SK-N-SH (cell line): ENCODE data around the gene ADGRF5. TPM values are rescaled to one million over a fixed set of nuclear protein-coding genes. Genes with fewer than 3 reads are reported as not detected.

Source experiments
- CTCF ChIA-PET: fragments of 300-600, 350-600 bp; formaldehyde crosslinking; extraction: SDS; loops from one replicate; lab custom pipeline; 2021; lab: Yijun Ruan, JAX
- POLR2A ChIA-PET: fragments of 350-600 bp; sonication (Branson Sonifier 250); formaldehyde crosslinking; extraction: SDS; loops from one replicate; lab custom pipeline; 2020; ENCODE audit warnings: antibody characterized with exemption, inconsistent platforms; lab: Yijun Ruan, JAX
- DNase-seq: peaks from one replicate; pipeline ENCODE4 v3.0.0; 2012
- H2AFZ ChIP-seq: fragments of 200-600 bp; sonication (generic); 2 replicates; pipeline ENCODE4 v1.8.1; 2016; ENCODE audit warnings: antibody characterized with exemption, mild to moderate bottlenecking, low read depth
- H3F3A ChIP-seq: fragments of 200-600 bp; sonication (generic); replicated peaks from 2 replicates; pipeline ENCODE3; 2016; ENCODE audit warnings: antibody characterized with exemption, mild to moderate bottlenecking; ENCODE audit not compliant: insufficient read depth
- H3K27ac ChIP-seq, 2 experiments: fragments of 200-500 bp in 1 of 2; fragments of 200-600 bp in 1 of 2; sonication (Bioruptor generic) in 1 of 2; sonication (generic), shearing (Covaris generic) in 1 of 2; 2 replicates each; pipeline versions ENCODE4 v1.5.1 to v1.6.1; 2014 to 2016; ENCODE audit warnings: low read depth in 2 of 2, inconsistent platforms in 1 of 2, low read length in 1 of 2, mild to moderate bottlenecking in 1 of 2, mixed read lengths in 1 of 2
- H3K27me3 ChIP-seq: fragments of 200-600 bp; sonication (generic), shearing (Covaris generic); 2 replicates; pipeline ENCODE4 v1.6.1; 2016; ENCODE audit warnings: mixed run types; ENCODE audit not compliant: insufficient read depth
- H3K36me3 ChIP-seq, 2 experiments: fragments of 200-500 bp in 1 of 2; fragments of 200-600 bp in 1 of 2; sonication (Bioruptor generic) in 1 of 2; sonication (generic) in 1 of 2; replicated peaks in 1 of 2; 2 replicates each; pipeline versions ENCODE3 to v1.5.1; 2014 to 2016; ENCODE audit warnings: low read length in 1 of 2, mild to moderate bottlenecking in 1 of 2; ENCODE audit not compliant: insufficient read depth in 2 of 2, control insufficient read depth in 1 of 2
- H3K4me1 ChIP-seq, 2 experiments: fragments of 200-500 bp in 1 of 2; fragments of 200-600 bp in 1 of 2; sonication (Bioruptor generic) in 1 of 2; sonication (generic), shearing (Covaris generic) in 1 of 2; 2 replicates each; pipeline versions ENCODE4 v1.5.1 to v1.6.1; 2014 to 2016; ENCODE audit warnings: low read depth in 1 of 2, low read length in 1 of 2, mixed run types in 1 of 2; ENCODE audit not compliant: insufficient read depth in 2 of 2, control insufficient read depth in 1 of 2
- H3K4me2 ChIP-seq: fragments of 200-600 bp; sonication (generic), shearing (Covaris generic); 2 replicates; pipeline ENCODE4 v1.6.1; 2017; ENCODE audit warnings: mixed run types
- H3K4me3 ChIP-seq, 2 experiments: fragments of 200-500 bp in 1 of 2; fragments of 200-600 bp in 1 of 2; sonication (Bioruptor generic) in 1 of 2; sonication (generic), shearing (Covaris generic) in 1 of 2; 2 replicates each; pipeline versions ENCODE4 v1.5.1 to v1.8.1; 2014 to 2016; ENCODE audit warnings: low read depth in 2 of 2, inconsistent platforms in 1 of 2, low read length in 1 of 2, mild to moderate bottlenecking in 1 of 2, mixed read lengths in 1 of 2, moderate library complexity in 1 of 2
- H3K79me2 ChIP-seq: fragments of 200-600 bp; sonication (generic); 2 replicates; pipeline ENCODE4 v1.8.1; 2017; ENCODE audit warnings: mild to moderate bottlenecking; ENCODE audit not compliant: insufficient read depth
- H3K9ac ChIP-seq: fragments of 200-600 bp; sonication (generic); 2 replicates; pipeline ENCODE4 v1.6.1; 2017; ENCODE audit warnings: mixed run types
- H3K9me2 ChIP-seq: fragments of 200-600 bp; sonication (generic); 2 replicates; pipeline ENCODE4 v1.6.1; 2017; ENCODE audit warnings: mixed run types
- H3K9me3 ChIP-seq: fragments of 200-600 bp; sonication (generic); 2 replicates; pipeline ENCODE4 v1.6.1; 2017; ENCODE audit warnings: mixed run types, mild to moderate bottlenecking, moderate library complexity
- H4K20me1 ChIP-seq: fragments of 200-600 bp; sonication (generic); 2 replicates; pipeline ENCODE4 v1.6.1; 2017; ENCODE audit warnings: mild to moderate bottlenecking, mixed run types; ENCODE audit not compliant: insufficient read depth
- EP300 ChIP-seq, 2 experiments: IDR thresholded peaks; 2 replicates each; pipeline versions ENCODE4 v1.4.0 to v1.6.1; 2012; ENCODE audit warnings: borderline replicate concordance in 1 of 2, low read depth in 1 of 2, low read length in 1 of 2
- EZH2phosphoT487 ChIP-seq: fragments of 200-600 bp; sonication (generic); IDR thresholded peaks from 2 replicates; pipeline ENCODE4 v1.6.1; 2017; ENCODE audit warnings: low read depth, mixed run types, mild to moderate bottlenecking, antibody characterized with exemption, moderate library complexity, borderline replicate concordance
- FOSL2 ChIP-seq: IDR thresholded peaks from 2 replicates; pipeline ENCODE4 v1.4.0; 2012; ENCODE audit warnings: low read depth, mild to moderate bottlenecking, moderate library complexity, borderline replicate concordance
- GABPA ChIP-seq: IDR thresholded peaks from 2 replicates; pipeline ENCODE4 v1.4.0; 2012; ENCODE audit warnings: low read depth, mild to moderate bottlenecking
- IRF3 ChIP-seq: fragments of 150-350 bp; IDR thresholded peaks from 2 replicates; pipeline ENCODE4 v1.6.1; 2016; ENCODE audit warnings: mild to moderate bottlenecking, low read depth, low read length
- NFIC ChIP-seq: IDR thresholded peaks from 2 replicates; pipeline ENCODE4 v1.4.0; 2012; ENCODE audit warnings: borderline replicate concordance
- NRF1 ChIP-seq: IDR thresholded peaks from 2 replicates; pipeline ENCODE4 v1.6.1; 2012; ENCODE audit warnings: low read depth, mild to moderate bottlenecking, low read length
- POLR2AphosphoS5 ChIP-seq: IDR thresholded peaks from 2 replicates; pipeline ENCODE4 v1.6.1; 2012; ENCODE audit warnings: low read depth, low read length
- RAD21 ChIP-seq: IDR thresholded peaks from 2 replicates; pipeline ENCODE4 v1.6.1; 2012; ENCODE audit warnings: mild to moderate bottlenecking, low read length
- RCOR1 ChIP-seq: fragments of 150-350 bp; IDR thresholded peaks from 2 replicates; pipeline ENCODE4 v1.6.1; 2017; ENCODE audit warnings: antibody characterized with exemption, low read length
- RFX5 ChIP-seq: IDR thresholded peaks from 2 replicates; pipeline ENCODE4 v1.6.1; 2012; ENCODE audit warnings: mild to moderate bottlenecking, improper control_type of control experiment, low read length
- RXRA ChIP-seq: IDR thresholded peaks from 2 replicates; pipeline ENCODE4 v1.4.0; 2012; ENCODE audit warnings: low read depth, mild to moderate bottlenecking, borderline replicate concordance
- SMC3 ChIP-seq: IDR thresholded peaks from 2 replicates; pipeline ENCODE4 v1.6.1; 2012; ENCODE audit warnings: low read depth, low read length, improper control_type of control experiment
- TAF1 ChIP-seq: IDR thresholded peaks from 2 replicates; pipeline ENCODE4 v1.6.1; 2012; ENCODE audit warnings: low read depth, mild to moderate bottlenecking, low read length, moderate library complexity, borderline replicate concordance
- USF2 ChIP-seq: fragments of 150-350 bp; IDR thresholded peaks from 2 replicates; pipeline ENCODE4 v1.6.1; 2017; ENCODE audit warnings: antibody characterized with exemption, low read length, low read depth, borderline replicate concordance
- YY1 ChIP-seq: IDR thresholded peaks from 2 replicates; pipeline ENCODE4 v1.4.0; 2012; ENCODE audit warnings: low read depth, mild to moderate bottlenecking
- WGBS: methylation state at CpG from one replicate; pipeline ENCODE4 v1.1.6; 2017; ENCODE audit warnings: low lambda C conversion rate; 5-methylcytosine and 5-hydroxymethylcytosine counted together
- polyA plus RNA-seq, 3 experiments: library from polyadenylated mRNA; depleted of rRNA; stranded (reverse); fragments of >200 nt; gene quantifications; 2 replicates each; pipeline ENCODE4 v1.2.3, GENCODE V29; 2012
- TF ChIP-seq, protein P1 (sequence below): IDR thresholded peaks from 2 replicates; pipeline ENCODE4; 2012
- TF ChIP-seq, protein P2 (sequence below): IDR thresholded peaks from 2 replicates; pipeline ENCODE4 v1.4.0; 2012; ENCODE audit warnings: low read depth, borderline replicate concordance

The ADGRF5 gene
- polyA plus RNA-seq, 1 of the 3 experiments (the other 2 are of a cell fraction): 0.02 TPM

GRCh38 chr6:46963626-46964025, 41.9 kb upstream of the ADGRF5 start:
- Histone ChIP-seq H3K36me3 (no peaks in the 10 kb centered on the region), H3K27ac (no peak overlapping the region), H3K4me2 (no peak overlapping the region), H3K4me1 (no peaks in the 10 kb centered on the region), H3K9ac (no peak overlapping the region), H3K4me3 (no peak overlapping the region), H2AFZ (no peak overlapping the region), H3K27me3 (peaks cover 5% of the 10 kb centered on the region; the same call in 1 of the 2 replicates), H3K79me2 (no peaks in the 10 kb centered on the region), H4K20me1 (no peaks in the 10 kb centered on the region), H3K9me2 (no peaks in the 10 kb centered on the region), H3F3A (no peaks in the 10 kb centered on the region), H3K9me3 (no peaks in the 10 kb centered on the region)
- TF ChIP-seq NFIC: no peak
- TF ChIP-seq EP300 (IDR thresholded peaks at IDR 0.05; ENCODE audit: borderline replicate concordance in 1 of 2, low read depth in 1 of 2, low read length in 1 of 2): no peak
- TF ChIP-seq, protein P1, sequence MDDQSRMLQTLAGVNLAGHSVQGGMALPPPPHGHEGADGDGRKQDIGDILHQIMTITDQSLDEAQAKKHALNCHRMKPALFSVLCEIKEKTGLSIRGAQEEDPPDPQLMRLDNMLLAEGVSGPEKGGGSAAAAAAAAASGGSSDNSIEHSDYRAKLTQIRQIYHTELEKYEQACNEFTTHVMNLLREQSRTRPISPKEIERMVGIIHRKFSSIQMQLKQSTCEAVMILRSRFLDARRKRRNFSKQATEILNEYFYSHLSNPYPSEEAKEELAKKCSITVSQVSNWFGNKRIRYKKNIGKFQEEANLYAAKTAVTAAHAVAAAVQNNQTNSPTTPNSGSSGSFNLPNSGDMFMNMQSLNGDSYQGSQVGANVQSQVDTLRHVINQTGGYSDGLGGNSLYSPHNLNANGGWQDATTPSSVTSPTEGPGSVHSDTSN: no peak
- TF ChIP-seq SMC3: no peak
- TF ChIP-seq RAD21: no peak
- TF ChIP-seq YY1: no peak
- no peak for TF ChIP-seq USF2
- TF ChIP-seq GABPA: no peak
- no peak for TF ChIP-seq POLR2AphosphoS5
- no peak for TF ChIP-seq NRF1
- no peak for TF ChIP-seq RCOR1
- no peak for TF ChIP-seq TAF1
- no peak for TF ChIP-seq EZH2phosphoT487
- TF ChIP-seq, protein P2, sequence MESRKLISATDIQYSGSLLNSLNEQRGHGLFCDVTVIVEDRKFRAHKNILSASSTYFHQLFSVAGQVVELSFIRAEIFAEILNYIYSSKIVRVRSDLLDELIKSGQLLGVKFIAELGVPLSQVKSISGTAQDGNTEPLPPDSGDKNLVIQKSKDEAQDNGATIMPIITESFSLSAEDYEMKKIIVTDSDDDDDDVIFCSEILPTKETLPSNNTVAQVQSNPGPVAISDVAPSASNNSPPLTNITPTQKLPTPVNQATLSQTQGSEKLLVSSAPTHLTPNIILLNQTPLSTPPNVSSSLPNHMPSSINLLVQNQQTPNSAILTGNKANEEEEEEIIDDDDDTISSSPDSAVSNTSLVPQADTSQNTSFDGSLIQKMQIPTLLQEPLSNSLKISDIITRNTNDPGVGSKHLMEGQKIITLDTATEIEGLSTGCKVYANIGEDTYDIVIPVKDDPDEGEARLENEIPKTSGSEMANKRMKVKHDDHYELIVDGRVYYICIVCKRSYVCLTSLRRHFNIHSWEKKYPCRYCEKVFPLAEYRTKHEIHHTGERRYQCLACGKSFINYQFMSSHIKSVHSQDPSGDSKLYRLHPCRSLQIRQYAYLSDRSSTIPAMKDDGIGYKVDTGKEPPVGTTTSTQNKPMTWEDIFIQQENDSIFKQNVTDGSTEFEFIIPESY: no peak
- no peak for TF ChIP-seq IRF3
- no peak for TF ChIP-seq FOSL2
- TF ChIP-seq RFX5: no peak
- no peak for TF ChIP-seq RXRA
- 10% methylated on average over 5 of the region's 5 CpGs for WGBS
- ChIA-PET CTCF (no interaction called here), POLR2A (no interaction called here)
- DNase-seq: no peak
